Lower leg skin (tissue), 4 donors: ENCODE results near the gene CCDC141. TPM values are rescaled to one million over a fixed set of nuclear protein-coding genes. Genes with fewer than 3 reads are reported as not detected.

Experiments
- DNase-seq, 2 donors: peaks; one replicate each; pipeline ENCODE4 v3.0.0-alpha.2; 2019; ENCODE audit warnings: low spot score in 2 of 2
- H3K4me3 ChIP-seq: fragments of 200-600 bp; sonication (generic); 2 replicates; pipeline ENCODE4 v1.5.1; 2017; ENCODE audit warnings: mild to moderate bottlenecking, low read depth; ENCODE audit not compliant: poor library complexity, severe bottlenecking
- POLR2A ChIP-seq, 2 donors: fragments of 450-650 bp; IDR thresholded peaks; one replicate each; pipeline ENCODE4 v1.6.1; 2016 to 2017; ENCODE audit warnings: antibody characterized with exemption in 2 of 2, mild to moderate bottlenecking in 1 of 2, moderate library complexity in 1 of 2
- WGBS, 2 donors: methylation state at CpG; one replicate each; pipeline ENCODE4 v1.1.5; 2018; 5-methylcytosine and 5-hydroxymethylcytosine counted together
- intact Hi-C: fragments of 100-400 bp; cut with DNase I; formaldehyde crosslinking; loops from one replicate; pipeline ENCODE4 v1.15.0; 2023; ENCODE audit warnings: low total_unique reads
- total RNA-seq, 4 donors: library from RNA; depleted of rRNA; stranded (reverse); fragments of >200 nt; gene quantifications; one replicate each; pipeline ENCODE4 v1.1.0, GENCODE V29; 2016
- TF ChIP-seq, protein P1 (sequence below), 3 donors: fragments of 450-650 bp; IDR thresholded peaks; one replicate each; pipeline ENCODE4 v1.5.1; 2016; ENCODE audit warnings: antibody characterized with exemption in 3 of 3, mild to moderate bottlenecking in 3 of 3, moderate library complexity in 2 of 3

CCDC141 gene
- total RNA-seq, 4 donors from 2014 or later: 0.15 to 0.71 (median 0.17) TPM; not detected in 1

DNA sequence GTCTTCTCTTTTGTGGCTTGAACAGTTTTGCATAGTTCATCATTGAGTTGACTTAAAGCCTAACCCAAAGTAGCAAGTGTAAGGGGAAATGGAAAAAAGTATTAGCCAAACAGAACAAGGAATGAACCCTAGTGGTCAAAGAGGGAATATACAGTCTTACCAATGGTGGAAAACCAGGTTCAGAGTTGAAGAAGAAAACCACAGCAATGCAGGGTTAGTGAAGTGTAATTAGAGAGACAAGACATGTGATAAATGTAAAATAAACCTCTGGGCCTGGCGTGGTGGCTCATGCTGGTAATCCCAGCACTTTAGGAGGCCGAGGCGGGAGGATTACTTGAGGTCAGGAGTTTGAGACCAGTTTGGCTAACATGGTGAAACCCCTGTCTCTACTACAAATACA, 245.1 kb downstream of the CCDC141 start:
- DNase-seq: no peak
- intact Hi-C loops: no loop called here
- 49 to 70% methylated on average over 3 of the region's 3 CpGs for WGBS, 2 donors
- TF ChIP-seq, protein P1, sequence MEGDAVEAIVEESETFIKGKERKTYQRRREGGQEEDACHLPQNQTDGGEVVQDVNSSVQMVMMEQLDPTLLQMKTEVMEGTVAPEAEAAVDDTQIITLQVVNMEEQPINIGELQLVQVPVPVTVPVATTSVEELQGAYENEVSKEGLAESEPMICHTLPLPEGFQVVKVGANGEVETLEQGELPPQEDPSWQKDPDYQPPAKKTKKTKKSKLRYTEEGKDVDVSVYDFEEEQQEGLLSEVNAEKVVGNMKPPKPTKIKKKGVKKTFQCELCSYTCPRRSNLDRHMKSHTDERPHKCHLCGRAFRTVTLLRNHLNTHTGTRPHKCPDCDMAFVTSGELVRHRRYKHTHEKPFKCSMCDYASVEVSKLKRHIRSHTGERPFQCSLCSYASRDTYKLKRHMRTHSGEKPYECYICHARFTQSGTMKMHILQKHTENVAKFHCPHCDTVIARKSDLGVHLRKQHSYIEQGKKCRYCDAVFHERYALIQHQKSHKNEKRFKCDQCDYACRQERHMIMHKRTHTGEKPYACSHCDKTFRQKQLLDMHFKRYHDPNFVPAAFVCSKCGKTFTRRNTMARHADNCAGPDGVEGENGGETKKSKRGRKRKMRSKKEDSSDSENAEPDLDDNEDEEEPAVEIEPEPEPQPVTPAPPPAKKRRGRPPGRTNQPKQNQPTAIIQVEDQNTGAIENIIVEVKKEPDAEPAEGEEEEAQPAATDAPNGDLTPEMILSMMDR (IDR thresholded peaks at IDR 0.05): no peak
- no peak for TF ChIP-seq POLR2A (IDR thresholded peaks at IDR 0.05)
- H3K4me3 ChIP-seq: no peak overlapping the region

DNA sequence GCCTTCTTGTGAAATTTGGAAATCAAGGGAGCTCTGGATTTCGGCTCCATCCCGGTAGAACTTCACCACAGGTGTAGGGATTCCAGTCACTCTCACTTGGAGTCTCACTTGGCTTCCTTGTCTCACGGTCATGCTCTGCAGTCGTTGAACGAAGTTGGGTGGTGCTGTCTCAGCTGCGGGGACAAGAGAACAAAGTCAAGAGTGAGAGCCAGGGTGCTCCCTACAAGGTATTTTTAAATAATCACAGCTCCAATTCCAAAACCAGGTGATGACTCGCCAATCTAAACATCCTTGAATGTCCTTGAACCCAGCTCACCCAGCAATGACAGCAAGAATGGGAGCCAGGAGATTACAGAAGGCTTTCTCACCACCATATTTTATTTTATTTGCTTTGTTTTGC, 249.4 kb downstream of the CCDC141 start:
- DNase-seq: no peak
- TF ChIP-seq, protein P1 (IDR thresholded peaks at IDR 0.05): no peak
- TF ChIP-seq POLR2A (IDR thresholded peaks at IDR 0.05): no peak
- intact Hi-C loops: no loop called here
- 90 to 92% methylated on average over 7 of the region's 7 CpGs for WGBS, 2 donors
- H3K4me3 ChIP-seq: no peak overlapping the region

DNA sequence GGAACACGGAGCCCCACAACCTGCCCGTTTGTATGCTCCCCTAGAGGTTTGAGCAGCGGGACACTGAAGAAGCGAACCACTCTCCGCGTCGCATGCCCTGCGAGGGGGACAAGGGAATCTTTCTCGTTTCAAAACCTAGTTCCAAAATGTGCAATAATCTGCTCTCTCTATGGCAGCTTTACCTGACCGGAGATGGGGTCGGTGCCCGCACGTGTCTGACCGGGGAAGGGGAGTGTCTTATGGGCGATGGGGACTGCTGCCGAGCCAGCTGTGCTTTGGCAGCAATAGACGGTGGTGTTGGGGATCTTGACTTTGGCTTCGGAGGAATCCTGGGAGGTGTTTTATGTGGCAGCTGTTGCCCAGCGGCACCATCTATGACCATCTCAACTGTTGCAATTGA, 250.6 kb downstream of the CCDC141 start:
- 92 to 95% methylated on average over 19 of the region's 19 CpGs for WGBS, 2 donors
- H3K4me3 ChIP-seq: no peak overlapping the region
- intact Hi-C loops: loop anchor here (10.0 kb wide), 1 partner anchor 115 kb away; no protein-coding TSS in a partner anchor
- DNase-seq: no peak
- TF ChIP-seq, protein P1 (IDR thresholded peaks at IDR 0.05): no peak
- no peak for TF ChIP-seq POLR2A (IDR thresholded peaks at IDR 0.05)

DNA sequence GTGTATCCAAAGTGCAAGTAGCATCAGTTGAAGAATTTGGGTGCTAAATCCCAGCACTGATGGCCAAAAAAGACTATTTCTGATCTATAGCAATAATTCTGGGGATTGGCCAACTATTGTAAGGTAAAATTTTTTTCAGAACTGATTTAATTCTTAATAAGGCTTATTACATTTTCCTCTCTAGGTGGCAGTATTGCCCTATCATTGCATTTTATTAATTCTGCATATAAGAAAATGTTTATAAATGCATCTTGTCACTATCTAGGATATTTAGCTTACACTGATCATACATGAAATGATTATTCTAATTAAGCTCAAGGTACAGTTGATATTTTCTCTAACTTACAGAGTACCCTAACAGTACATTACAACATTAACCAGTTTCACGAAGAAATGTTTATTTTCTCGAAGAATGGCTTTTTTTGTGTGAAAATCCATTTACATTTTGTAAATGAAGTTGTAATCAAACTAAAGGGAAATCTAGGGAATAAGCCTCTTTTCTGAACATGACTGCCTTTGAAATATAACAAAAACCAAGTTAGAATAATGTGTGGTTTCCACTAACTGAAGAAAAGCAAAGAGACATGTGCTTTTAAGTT, 253.8 kb downstream of the CCDC141 start:
- 92 to 98% methylated on average over 2 of the region's 2 CpGs for WGBS, 2 donors
- no peak for DNase-seq
- intact Hi-C loops: loop anchor here (10.0 kb wide), 1 partner anchor 119 kb away; no protein-coding TSS in a partner anchor

DNA sequence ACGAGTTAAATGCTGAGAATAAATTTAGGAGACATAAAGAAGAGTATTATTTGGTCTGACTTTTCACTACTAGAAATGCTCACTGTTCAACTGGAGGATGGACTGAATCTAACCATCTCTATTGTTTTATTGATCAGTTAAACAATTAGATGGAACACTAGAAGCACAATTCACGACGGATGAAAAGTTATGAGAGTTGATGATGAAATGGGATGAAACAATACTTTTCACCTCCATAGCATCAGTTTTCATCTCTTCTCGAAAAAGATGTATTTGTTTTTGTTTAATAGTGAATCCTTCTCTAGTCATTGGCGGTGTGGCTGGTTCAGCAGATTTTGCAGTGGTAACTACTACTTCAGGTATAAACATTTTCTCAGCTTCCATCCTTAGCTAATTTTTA, 262.0 kb downstream of the CCDC141 start:
- H3K4me3 ChIP-seq: no peak overlapping the region
- intact Hi-C loops: no loop called here
- 80 to 85% methylated on average over 5 of the region's 5 CpGs for WGBS, 2 donors
- no peak for DNase-seq
- TF ChIP-seq, protein P1 (IDR thresholded peaks at IDR 0.05): no peak
- TF ChIP-seq POLR2A (IDR thresholded peaks at IDR 0.05): no peak

More for the DNA sequence above, 253.8 kb downstream of the CCDC141 start:
- TF ChIP-seq, protein P1 (IDR thresholded peaks at IDR 0.05): no peak
- no peak for TF ChIP-seq POLR2A (IDR thresholded peaks at IDR 0.05)
- H3K4me3 ChIP-seq: no peak overlapping the region

DNA sequence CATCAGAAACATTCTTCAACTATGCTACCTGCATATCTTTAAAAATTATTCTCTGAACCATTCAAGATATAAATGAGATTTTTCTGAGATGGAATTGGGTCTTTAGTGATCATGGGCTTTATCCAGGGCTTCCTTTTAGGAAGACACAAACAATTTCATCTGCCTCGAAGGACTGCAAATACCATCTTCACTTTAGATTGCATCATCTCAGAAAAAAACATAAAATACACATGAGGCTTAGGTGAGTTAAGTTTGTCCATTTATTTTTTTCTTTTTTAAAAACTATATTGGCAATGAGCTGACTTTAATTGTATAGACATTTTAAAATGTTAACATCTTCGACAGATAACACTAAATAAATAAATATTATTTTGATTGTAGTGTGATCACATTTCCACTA, 262.8 kb downstream of the CCDC141 start:
- 44 to 80% methylated on average over 2 of the region's 2 CpGs for WGBS, 2 donors
- intact Hi-C loops: no loop called here
- no peak overlapping the region for H3K4me3 ChIP-seq
- DNase-seq: no peak
- no peak for TF ChIP-seq POLR2A (IDR thresholded peaks at IDR 0.05)
